ENCODE data around the gene EXOC2. TPM values are rescaled to one million over a fixed set of nuclear protein-coding genes. Genes with fewer than 3 reads are reported as not detected.
"Not testable (repeated sequence)": the region's sequence is repeated elsewhere in the genome, so short reads cannot be mapped to it uniquely, and the experiment has no call there.

The EXOC2 gene
- total RNA-seq, 1 experiment from 2014 or later, result 62.4 TPM

GRCh38 chr6:680251-680650 lies 12.7 kb downstream of the EXOC2 start:
- no peak for DNase-seq (ENCODE audit: low spot score)

DNA sequence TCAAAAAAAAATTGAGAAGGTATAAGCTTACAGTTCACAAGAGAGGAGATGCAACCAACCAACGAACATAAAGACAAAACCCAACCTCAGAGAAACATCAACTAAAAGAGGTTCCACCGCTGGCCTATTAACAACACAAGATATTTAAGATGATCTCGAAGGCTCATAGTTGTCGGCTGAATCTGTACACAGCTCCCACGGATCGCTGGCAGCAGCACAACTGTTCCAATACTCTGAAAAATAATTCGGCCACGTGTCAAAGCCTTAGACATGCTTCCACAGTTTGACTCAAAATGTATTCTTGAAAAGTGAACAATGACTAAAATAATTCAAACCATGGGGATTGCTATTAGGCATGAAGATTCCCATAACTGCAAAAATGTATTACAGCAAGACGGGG lies 13.7 kb downstream of the EXOC2 start:
- DNase-seq (ENCODE audit: low spot score), result no peak

DNA sequence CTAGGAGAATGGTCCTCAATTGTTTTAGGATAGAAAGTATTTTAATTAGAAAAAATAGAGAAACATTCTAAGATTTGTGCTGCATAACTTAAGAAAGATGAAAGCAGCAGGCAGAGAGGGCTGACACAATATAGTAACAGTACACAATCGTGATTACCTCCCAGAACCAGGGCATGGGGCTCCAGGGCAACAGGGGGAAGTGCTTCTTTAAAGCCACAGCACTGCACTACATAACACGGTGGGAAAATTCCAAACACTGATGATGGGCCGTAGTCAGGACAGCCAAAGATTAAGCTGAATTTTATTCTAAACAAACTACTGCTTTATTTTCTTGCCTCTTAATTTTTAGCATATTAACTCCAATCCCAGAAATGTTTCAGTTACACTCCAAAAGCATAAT lies 14.4 kb downstream of the EXOC2 start:
- peak; percentile 2 for DNase-seq (ENCODE audit: low spot score)

DNA sequence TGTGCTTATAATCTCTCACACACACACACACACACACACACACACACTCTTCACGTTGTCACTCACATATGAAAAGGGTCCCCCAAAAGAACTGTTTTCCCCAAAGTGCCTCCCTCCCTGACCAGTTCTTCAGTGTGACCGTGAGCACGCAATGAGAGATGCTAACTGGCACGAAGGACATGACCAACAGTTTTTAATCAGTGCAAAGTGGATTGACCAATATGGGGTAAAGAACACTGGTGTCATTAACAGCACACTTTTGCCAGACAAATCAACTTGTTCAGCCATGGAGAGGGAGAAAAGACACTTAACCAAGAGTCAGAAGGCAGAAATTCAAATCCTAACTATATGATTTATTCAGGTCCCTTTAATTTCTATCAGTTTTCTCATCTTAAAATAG lies 15.0 kb downstream of the EXOC2 start:
- DNase-seq (ENCODE audit: low spot score), result peak; percentile 1

GRCh38 chr6:674956-675355 lies 18.0 kb downstream of the EXOC2 start:
- peak; percentile 18 for DNase-seq (ENCODE audit: low spot score)

GRCh38 chr6:674406-674805 lies 18.5 kb downstream of the EXOC2 start:
- DNase-seq (ENCODE audit: low spot score), result no peak

- no peak for DNase-seq (ENCODE audit: low spot score)
Measured at GRCh38 chr6:667253-667927, 25.5 kb downstream of the EXOC2 start.

- DNase-seq (ENCODE audit: low spot score), result no peak
Measured at GRCh38 chr6:665403-666267, 27.3 kb downstream of the EXOC2 start.

- DNase-seq (ENCODE audit: low spot score), result not testable (repeated sequence)
Measured at GRCh38 chr6:663788-664187, 29.2 kb downstream of the EXOC2 start.

GRCh38 chr6:659716-660581 lies 33.0 kb downstream of the EXOC2 start:
- peak; percentile 31 for DNase-seq (ENCODE audit: low spot score)

DNA sequence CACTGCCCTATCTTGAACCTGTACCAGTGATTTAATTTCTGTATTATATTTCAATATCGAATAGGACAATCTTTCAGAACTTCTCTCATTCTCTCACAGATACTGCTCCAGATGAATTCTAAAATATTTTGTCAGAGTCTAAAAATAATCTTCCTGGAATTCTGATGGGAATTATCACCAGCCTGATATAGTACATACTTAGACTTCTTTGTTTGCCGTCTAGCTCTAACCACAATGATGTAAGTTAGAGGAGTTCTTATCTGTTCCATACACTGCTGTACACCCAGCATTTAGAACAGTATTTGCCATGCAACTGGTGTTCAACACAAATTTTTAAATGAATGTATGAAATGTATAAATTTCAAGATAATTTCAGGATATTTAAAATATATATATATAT lies 34.7 kb downstream of the EXOC2 start:
- DNase-seq (ENCODE audit: low spot score), result peak; percentile 30

DNA sequence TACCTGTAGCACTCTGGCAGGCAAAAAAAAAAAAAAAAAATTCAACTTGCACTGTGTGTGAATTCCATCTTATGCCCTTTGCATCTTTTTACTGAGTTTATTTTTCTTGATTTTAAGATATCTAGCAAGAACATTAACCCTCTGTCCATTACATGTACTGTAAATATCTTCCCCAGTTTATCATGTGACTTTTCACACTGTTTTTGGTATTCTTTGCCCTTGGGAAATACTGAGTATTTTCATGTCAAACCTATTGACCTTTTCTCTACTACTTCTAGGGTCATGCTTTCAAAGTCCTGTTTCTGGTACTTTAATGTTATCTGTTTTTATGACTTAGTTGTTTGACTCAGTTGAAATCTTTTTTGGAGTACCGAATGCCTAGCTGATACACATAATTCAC lies 35.2 kb downstream of the EXOC2 start:
- DNase-seq (ENCODE audit: low spot score), result no peak

DNA sequence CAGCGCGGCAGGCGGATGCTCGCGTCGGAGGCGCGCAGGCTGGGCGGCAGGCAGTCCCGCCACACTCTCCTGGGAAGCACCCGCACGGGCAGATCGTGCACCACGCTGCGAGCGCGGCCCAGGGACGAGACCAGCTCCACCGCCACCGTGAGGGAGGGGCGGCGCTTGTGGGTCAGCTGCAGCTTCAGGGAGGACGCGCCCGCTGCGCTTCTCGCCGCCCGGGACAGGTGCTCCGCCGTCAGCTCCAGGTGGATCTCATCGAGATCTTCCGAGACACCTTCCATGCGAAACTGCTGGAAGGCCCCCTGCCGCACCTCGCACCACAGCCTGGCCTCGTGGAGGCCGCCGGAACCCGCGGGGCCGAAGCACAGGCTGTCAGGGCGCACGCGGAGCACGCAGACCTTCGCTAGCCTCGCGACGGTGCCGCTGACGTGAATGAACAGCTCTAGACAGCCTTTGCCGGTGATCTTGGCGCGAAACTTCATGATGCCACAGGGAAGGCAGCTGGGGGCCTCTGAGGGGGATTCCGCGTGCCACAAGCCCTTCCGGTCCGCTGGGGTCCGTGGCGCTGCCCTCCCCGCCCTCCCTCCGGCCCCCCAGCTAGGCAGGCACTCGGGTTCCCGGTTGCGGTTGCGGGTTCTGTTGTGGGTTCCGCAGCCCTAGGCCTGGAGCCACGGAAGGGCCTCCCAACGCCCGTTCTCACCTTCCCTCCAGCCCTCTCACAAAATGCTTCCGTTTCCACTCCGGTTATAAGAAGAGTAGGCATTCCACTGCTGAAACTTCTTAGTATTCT lies 36.3 kb downstream of the EXOC2 start, which contains the start of gene HUS1B:
TSS of gene HUS1B (minus strand) at position 641 of the 793 bp plus-strand sequence. CDS start at position 485, 156 bp downstream.
- DNase-seq (ENCODE audit: low spot score), result no peak

DNA sequence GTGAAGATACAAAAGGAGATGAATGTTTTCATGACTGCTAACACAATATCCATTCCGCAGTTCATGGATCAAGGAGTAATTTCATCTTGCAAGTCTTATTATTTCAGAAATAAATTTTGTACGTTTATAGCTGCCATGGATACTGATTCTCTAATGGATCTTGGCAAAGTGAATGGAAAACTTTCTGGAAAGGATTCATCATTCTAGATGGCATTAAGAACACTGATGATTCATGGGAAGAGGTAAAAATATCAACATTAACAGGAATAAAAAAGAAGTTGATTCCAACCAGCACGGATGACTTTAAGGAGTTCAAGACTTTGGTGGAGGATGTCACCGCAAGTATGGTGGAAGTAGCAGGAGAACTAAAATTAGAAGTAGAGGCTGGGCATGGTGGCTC lies 38.8 kb downstream of the EXOC2 start:
- no peak for DNase-seq (ENCODE audit: low spot score)

- DNase-seq (ENCODE audit: low spot score), result no peak
Measured at GRCh38 chr6:652865-653264, 40.1 kb downstream of the EXOC2 start.

GRCh38 chr6:650098-650497 lies 42.8 kb downstream of the EXOC2 start:
- no peak for DNase-seq (ENCODE audit: low spot score)

DNA sequence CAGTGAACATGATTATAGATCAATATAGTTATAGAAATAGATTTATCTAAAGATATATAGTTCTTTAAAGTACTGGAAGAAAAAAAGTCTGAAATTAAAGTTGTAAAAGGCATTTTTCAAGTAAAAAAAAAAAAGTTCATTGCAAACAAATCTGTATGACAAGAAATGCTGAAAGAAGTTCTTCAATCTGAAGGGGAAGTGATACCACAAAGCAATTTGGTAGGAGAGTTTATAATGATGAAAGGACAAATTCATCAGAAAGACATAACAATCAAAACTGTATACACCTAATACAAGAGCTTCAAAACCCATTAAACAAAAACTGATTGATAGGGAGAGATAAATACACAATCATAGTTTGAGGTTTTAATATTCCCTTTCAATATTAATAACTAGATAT lies 50.1 kb downstream of the EXOC2 start:
- no peak for DNase-seq (ENCODE audit: low spot score)

DNA sequence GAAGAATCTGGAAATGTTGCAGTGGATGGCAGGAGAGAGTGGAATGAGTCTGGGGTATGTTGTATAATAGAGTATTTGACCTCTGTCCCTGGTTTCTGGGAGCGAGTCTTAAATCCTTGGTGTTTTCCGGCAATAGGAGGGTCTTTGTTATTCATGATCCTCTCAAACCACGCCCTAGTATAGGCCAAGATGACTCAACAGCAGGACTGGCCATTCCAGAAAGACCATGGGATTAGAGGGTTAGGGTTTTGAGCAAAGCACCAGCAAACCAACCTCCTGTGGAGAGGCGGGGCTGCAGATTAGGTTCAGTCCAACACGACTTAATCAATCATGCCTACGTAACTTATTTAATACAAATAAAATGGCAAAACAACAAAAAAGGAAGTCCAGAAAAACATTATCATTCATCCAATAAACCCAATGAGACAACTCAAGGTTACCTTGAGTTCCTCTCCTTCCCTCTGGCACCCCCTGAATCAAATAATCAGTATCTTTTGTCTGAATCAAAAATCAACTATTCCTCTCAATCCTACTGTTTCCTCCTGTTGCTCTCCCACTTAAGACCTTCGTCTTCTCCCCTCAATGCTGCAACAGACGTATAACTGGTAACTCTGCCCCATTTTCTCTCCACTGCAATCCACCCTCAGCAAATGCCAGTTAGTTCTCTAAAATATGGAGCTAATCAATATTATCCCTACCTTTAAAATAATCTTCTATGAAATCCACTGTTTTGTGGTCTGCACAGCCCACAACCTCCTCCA lies 51.5 kb downstream of the EXOC2 start:
- no peak for DNase-seq (ENCODE audit: low spot score)

DNA sequence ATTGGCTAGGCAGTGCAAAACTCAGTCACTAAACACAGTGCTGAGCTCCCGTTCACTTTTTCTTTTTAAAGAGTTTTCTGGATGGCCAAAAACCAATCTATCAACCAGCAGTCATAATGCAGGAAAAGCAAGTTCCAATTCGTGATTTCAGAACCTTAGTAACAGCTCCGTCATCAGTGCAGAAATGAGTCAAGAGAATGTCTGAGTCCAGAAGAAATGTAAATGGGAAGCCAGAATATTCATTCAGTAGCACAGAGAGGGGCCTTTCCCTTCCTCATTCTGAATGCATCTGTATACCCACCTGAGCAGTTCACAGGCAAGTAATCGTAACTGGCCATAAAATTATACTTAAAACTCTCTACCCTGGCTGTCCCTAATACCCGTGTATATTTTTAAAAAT lies 56.5 kb downstream of the EXOC2 start:
- DNase-seq (ENCODE audit: low spot score), result no peak

DNA sequence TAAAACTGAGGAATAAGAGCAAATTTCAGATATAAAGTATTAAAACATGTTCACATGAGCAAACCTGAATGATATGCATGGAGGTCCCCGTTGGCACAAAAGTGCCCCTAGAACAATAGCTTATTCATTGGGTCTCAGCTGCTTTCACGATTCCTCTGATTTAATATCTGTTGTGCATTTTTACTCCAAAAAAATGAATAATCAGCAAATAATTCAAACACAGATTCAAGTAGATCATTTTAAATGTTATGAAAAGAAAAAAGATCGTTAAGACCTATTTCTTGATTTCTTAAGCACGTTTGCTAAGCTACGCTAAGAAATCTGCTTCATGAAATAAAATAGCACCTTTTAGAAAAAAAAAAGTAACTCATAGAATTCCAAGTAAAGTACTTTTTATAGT lies 57.7 kb downstream of the EXOC2 start:
- no peak for DNase-seq (ENCODE audit: low spot score)

- DNase-seq (ENCODE audit: low spot score), result no peak
Measured at GRCh38 chr6:633611-634010, 59.3 kb downstream of the EXOC2 start.
